GM21390 (cell line): Measurements from ENCODE around the gene ZNF700.
A peak's percentile ranks its signal among the peaks of the same experiment; 100 is the strongest.
"Not testable (repeated sequence)": the region's sequence is repeated elsewhere in the genome, so short reads cannot be mapped to it uniquely, and the experiment has no call there.

Experiments
- ATAC-seq: cut with Tn5 transposase; IDR thresholded peaks from one replicate; pipeline ENCODE4 v1.9.1; 2021; ENCODE audit not compliant: unreplicated experiment

The ZNF700 gene

DNA sequence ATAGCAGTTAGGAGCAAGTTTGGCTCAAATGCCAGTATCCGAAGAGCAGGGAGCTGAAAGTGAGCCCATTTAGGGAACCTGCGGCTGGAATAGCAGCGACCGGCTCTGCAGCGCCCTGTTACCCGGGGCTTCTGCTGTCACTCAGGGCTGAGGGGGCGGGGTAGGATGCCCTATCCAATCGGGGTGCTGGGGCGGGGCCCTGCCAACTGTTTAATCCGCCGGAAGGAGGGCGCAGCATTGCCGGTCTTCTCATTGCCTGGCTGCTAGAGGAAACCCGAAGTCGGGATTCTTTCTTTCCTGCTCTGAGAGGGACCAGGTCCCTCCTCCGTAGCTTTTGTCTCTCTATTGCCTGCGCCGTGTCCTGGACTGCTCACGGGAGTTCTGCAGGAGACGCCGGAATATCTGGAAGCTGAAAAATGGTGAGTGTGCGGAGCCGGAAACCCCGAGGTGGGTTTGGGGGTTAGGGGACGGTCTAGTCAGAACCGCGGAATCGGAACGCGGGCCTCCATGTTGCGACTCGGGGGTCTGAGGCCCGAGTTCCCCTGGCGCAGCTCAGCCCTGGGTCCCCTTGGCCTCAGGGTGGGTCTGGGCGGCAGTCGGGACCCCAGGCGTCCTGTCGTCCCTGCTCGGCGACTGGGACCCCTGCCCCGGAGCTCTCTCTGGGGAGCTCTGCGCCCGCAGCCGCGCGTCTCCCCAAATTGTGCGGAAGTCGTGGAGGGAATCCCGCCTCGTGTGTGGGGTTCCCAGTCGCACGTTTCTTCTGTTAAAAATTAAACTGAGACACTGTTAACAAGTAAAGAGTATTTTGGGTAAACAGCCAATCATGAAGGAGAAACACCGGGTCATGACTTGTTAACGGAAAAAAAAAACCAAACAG lies 62.7 kb downstream of the ZNF700 start:
- ATAC-seq, result peak; percentile 76

DNA sequence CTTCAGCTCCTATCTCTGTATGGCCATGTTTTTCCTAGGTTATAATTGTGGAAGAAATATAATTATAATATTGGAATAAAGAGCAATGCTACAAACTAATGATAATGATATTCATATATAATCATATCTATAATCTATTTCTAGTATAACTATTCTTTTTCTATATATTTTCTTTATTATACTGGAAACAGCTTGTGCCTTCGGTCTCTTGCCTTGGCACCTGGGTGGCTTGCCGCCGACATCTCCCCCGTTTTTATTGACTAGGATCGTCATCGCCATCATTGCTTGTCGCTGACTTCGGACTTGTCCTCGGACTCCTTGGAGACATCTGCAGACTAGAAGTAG lies 64.2 kb downstream of the ZNF700 start:
- no peak for ATAC-seq

DNA sequence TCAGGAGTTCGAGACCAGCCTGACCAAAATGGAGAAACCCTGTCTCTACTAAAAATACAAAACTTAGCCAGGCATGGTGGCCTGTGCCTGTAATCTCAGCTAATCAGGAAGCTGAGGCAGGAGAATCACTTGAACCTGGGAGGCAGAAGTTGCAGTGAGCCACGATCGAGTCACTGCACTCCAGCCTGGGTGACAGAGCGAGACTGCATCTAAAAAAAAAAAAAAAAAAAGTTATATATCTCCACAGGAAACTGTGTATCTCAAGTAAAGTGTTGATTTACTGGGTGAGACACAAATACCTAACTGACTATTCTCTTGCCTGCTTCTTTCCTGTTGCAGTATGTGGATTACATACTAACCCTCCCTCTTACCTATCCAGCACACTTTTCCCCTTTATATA lies 67.0 kb downstream of the ZNF700 start:
- ATAC-seq, result not testable (repeated sequence)

DNA sequence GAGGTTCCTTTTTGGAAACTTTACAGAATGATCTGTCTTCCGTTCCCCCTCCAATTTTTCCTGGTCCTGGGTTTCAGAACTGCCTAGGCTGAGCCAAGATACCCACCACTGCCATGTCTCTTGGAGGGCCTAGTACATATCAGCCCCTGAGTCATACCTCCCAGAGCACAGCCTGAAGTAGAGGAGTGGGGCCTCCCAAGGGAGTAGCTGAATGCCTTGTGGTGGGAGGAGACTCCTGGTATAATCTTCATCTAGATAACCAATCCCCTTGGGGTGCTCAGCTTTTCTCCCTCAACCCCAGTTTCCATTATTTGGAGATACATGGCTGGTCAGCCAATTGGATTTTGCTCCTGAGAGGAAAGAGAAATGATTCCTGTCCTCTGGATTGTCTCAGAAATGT lies 70.3 kb downstream of the ZNF700 start:
- no peak for ATAC-seq
